OCI-LY7 (cell line): ENCODE data around the gene IGFBP3. TPM values are rescaled to one million over a fixed set of nuclear protein-coding genes. Genes with fewer than 3 reads are reported as not detected.

Source experiments
- BruUV-seq: library from RNA; stranded (reverse); fragments of 400-500 nt; replicated peaks from 2 replicates; lab custom pipeline; 2021; lab: Mats Ljungman, UMichigan
- CTCF ChIA-PET: fragments of 300-600 bp; sonication (Branson Sonifier 250); formaldehyde crosslinking; loops from one replicate; lab custom pipeline; 2022; ENCODE audit warnings: antibody characterized with exemption; ENCODE audit not compliant: unreplicated experiment; lab: Charles Lee
- POLR2A ChIA-PET: fragments of 300-600 bp; sonication (Branson Sonifier 250); formaldehyde crosslinking; loops from one replicate; lab custom pipeline; 2022; ENCODE audit warnings: antibody characterized with exemption; lab: Charles Lee
- DNase-seq: peaks from one replicate; pipeline ENCODE4 v3.0.0-alpha.2; 2015; ENCODE audit warnings: low spot score
- H2AFZ ChIP-seq: fragments of 200-600 bp; sonication (generic), shearing (Covaris generic); 2 replicates; pipeline ENCODE4 v1.6.1; 2014; ENCODE audit warnings: mild to moderate bottlenecking, antibody characterized with exemption, low read length, moderate library complexity
- H3K27ac ChIP-seq: fragments of 200-600 bp; sonication (generic); 2 replicates; pipeline ENCODE4 v1.5.1; 2014; ENCODE audit warnings: mixed run types, low read depth, mild to moderate bottlenecking, moderate library complexity, low read length, inconsistent platforms; ENCODE audit not compliant: poor library complexity, severe bottlenecking
- H3K36me3 ChIP-seq: fragments of 200-600 bp; sonication (generic); 2 replicates; pipeline ENCODE4 v1.6.1; 2014; ENCODE audit warnings: mild to moderate bottlenecking, antibody characterized with exemption, low read length, moderate library complexity, mixed read lengths; ENCODE audit not compliant: insufficient read depth
- H3K4me1 ChIP-seq: fragments of 200-600 bp; sonication (generic); 2 replicates; pipeline ENCODE4 v1.5.1; 2014; ENCODE audit warnings: mild to moderate bottlenecking, low read length; ENCODE audit not compliant: insufficient read depth, poor library complexity, severe bottlenecking
- H3K4me2 ChIP-seq: fragments of 200-600 bp; sonication (generic); 2 replicates; pipeline ENCODE4 v1.6.1; 2014; ENCODE audit warnings: mild to moderate bottlenecking, low read length
- H3K4me3 ChIP-seq: fragments of 200-600 bp; sonication (generic); 2 replicates; pipeline ENCODE4 v1.5.1; 2014; ENCODE audit warnings: mild to moderate bottlenecking, low read depth, low read length; ENCODE audit not compliant: poor library complexity, severe bottlenecking
- H3K79me2 ChIP-seq: fragments of 200-600 bp; sonication (generic); 2 replicates; pipeline ENCODE4 v1.6.1; 2016; ENCODE audit warnings: low read depth, mild to moderate bottlenecking, low read length, moderate library complexity, mixed read lengths; ENCODE audit not compliant: insufficient read depth
- H3K9me2 ChIP-seq: fragments of 200-600 bp; sonication (generic); 2 replicates; pipeline ENCODE4 v1.6.1; 2016; ENCODE audit warnings: mild to moderate bottlenecking, low read length, mixed read lengths; ENCODE audit not compliant: insufficient read depth
- H3K9me3 ChIP-seq: fragments of 200-600 bp; sonication (generic); 2 replicates; pipeline ENCODE4 v1.6.1; 2014; ENCODE audit warnings: mild to moderate bottlenecking, mixed run types, low read length, mixed read lengths
- H4K20me1 ChIP-seq: fragments of 200-600 bp; sonication (generic); 2 replicates; pipeline ENCODE4 v1.6.1; 2014; ENCODE audit warnings: mild to moderate bottlenecking, antibody characterized with exemption, low read length, moderate library complexity, mixed read lengths; ENCODE audit not compliant: insufficient read depth
- CTCF ChIP-seq: fragments of 200-600 bp; sonication (generic); conservative IDR thresholded peaks from 2 replicates; pipeline ENCODE4 v1.5.1; 2014; ENCODE audit warnings: mild to moderate bottlenecking, antibody characterized with exemption, low read length, moderate library complexity, mixed read lengths
- EZH2phosphoT487 ChIP-seq: fragments of 200-600 bp; sonication (generic); IDR thresholded peaks from 2 replicates; pipeline ENCODE4 v1.6.1; 2018; ENCODE audit warnings: low read depth, borderline replicate concordance, mild to moderate bottlenecking, mixed run types, antibody characterized with exemption, low read length, moderate library complexity, mixed read lengths
- intact Hi-C: fragments of 100-400 bp; cut with micrococcal nuclease; formaldehyde crosslinking; loops from one replicate; pipeline ENCODE4 v1.10.0; 2022; ENCODE audit not compliant: unreplicated experiment
- total RNA-seq, 2 experiments: library from RNA; depleted of rRNA in 1 of 2; stranded (reverse); fragments of >200 nt in 1 of 2; shearing (Covaris generic) in 1 of 2; gene quantifications; 2 replicates each; pipeline ENCODE4 v1.2.3, GENCODE V29; 2014 to 2022

Gene IGFBP3
- total RNA-seq, 2 experiments from 2014 or later, result not detected

DNA sequence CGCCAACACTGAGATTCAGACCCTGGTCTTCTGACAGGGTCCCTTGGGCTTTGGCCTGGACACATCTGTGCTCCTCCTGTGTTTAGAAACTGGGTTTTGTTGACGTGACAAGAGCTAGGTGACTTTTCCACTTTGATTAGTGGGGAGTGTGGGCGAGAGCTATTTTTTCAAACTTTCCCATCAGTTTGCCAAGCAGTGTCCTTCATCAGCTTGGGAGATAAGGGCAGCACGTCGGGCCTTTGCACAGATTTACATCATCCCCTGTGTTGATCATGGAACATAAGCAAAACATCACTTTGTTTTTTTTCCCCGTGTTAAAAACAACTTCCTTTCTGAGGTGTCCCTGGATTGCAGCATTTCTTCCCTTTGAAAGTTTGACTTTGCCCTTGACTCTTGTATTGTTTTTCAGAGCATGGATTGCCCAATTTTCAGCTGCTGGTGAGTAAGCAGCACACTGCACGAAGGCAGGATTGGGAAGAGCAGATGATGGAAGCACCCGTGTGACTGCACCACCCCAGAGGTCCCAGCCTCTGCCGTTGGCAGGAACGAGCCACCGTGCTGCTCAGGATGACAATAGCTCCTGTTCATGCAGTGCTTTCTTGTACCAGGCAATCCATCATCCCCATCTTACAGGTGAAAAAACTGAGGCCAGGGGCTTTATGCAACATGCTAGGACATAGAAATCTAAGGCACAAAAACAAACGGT is 39.2 kb downstream of the IGFBP3 start:
- ChIA-PET POLR2A (interaction anchor here (0.7 kb wide), 1 partner anchor 11 kb away, joined by 3 read pairs; no protein-coding TSS in a partner anchor), CTCF (no interaction called here)
- BruUV-seq, result no TSS peak
- no peak for TF ChIP-seq EZH2phosphoT487
- no peak for TF ChIP-seq CTCF
- intact Hi-C loops, result no loop called here
- Histone ChIP-seq H3K9me2 (no peaks in the 10 kb centered on the region), H2AFZ (no peak overlapping the region), H3K4me2 (no peak overlapping the region), H4K20me1 (no peaks in the 10 kb centered on the region), H3K9me3 (no peaks in the 10 kb centered on the region), H3K4me3 (no peak overlapping the region), H3K27ac (no peak overlapping the region), H3K36me3 (no peaks in the 10 kb centered on the region), H3K79me2 (no peaks in the 10 kb centered on the region), H3K4me1 (no peaks in the 10 kb centered on the region)
- no peak for DNase-seq

DNA sequence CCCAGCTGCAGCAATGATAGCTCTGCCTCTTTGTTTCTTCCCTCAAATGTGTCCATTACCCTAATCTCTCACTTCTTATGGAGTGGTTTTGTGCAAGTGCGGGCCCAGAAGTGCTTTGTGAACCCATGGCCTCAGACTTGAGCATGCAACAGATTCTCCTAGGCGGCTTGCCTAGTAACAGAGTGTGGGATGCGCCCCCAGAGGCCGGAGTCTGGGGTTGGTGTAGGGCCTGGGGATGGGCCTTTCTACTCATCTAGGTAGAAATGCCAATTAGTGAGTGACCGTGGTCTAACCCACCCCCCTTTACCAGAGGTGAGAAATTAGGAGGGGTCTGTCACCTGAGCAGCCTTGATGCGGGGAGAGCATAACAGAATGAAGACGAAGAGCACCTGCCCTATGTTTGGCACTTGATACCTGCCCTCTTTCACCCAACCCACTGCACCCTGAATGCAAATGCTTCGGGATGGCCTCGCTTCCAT is 39.8 kb downstream of the IGFBP3 start:
- POLR2A ChIA-PET, result interaction anchor here (0.6 kb wide), 1 partner anchor 204 kb away, joined by 3 read pairs; no protein-coding TSS in a partner anchor
- DNase-seq, result no peak
- Histone ChIP-seq H2AFZ (no peak overlapping the region), H3K4me3 (no peak overlapping the region), H4K20me1 (no peaks in the 10 kb centered on the region), H3K9me2 (no peaks in the 10 kb centered on the region), H3K36me3 (no peaks in the 10 kb centered on the region), H3K4me1 (no peaks in the 10 kb centered on the region), H3K79me2 (no peaks in the 10 kb centered on the region), H3K4me2 (no peak overlapping the region), H3K27ac (no peak overlapping the region), H3K9me3 (no peaks in the 10 kb centered on the region)
- TF ChIP-seq EZH2phosphoT487, result no peak
- TF ChIP-seq CTCF, result no peak
- BruUV-seq, result no TSS peak
- intact Hi-C loops, result no loop called here
- CTCF ChIA-PET, result no interaction called here

GRCh38 chr7:45880433-45880860 is 40.6 kb downstream of the IGFBP3 start:
- POLR2A ChIA-PET, result no interaction called here
- Histone ChIP-seq H3K27ac (no peak overlapping the region), H3K4me3 (no peak overlapping the region), H3K36me3 (no peaks in the 10 kb centered on the region), H3K9me3 (no peaks in the 10 kb centered on the region), H2AFZ (no peak overlapping the region), H4K20me1 (no peaks in the 10 kb centered on the region), H3K4me2 (no peak overlapping the region), H3K4me1 (no peaks in the 10 kb centered on the region), H3K9me2 (no peaks in the 10 kb centered on the region), H3K79me2 (no peaks in the 10 kb centered on the region)
- no peak for TF ChIP-seq CTCF
- no peak for TF ChIP-seq EZH2phosphoT487
- intact Hi-C loops, result no loop called here
- BruUV-seq, result no TSS peak
- CTCF ChIA-PET, result no interaction called here
- no peak for DNase-seq
